Neural cell (in vitro differentiated cells): ENCODE data around the gene ZNF783. TPM values are rescaled to one million over a fixed set of nuclear protein-coding genes. Genes with fewer than 3 reads are reported as not detected.

ENCODE experiments used
- H2AFZ ChIP-seq: fragments of 200-600, 300-800 bp; sonication (generic), shearing (Covaris generic); 2 replicates; pipeline ENCODE4 v1.6.0; 2014; ENCODE audit warnings: low read depth, mild to moderate bottlenecking, antibody characterized with exemption, low read length, moderate library complexity
- H3F3A ChIP-seq: fragments of 200-600 bp; shearing (Covaris generic); 2 replicates; pipeline ENCODE4 v1.6.1; 2016; ENCODE audit warnings: mild to moderate bottlenecking, moderate library complexity, mixed read lengths, antibody characterized with exemption, low read length; ENCODE audit not compliant: insufficient read depth, poor library complexity, severe bottlenecking
- H3K27ac ChIP-seq: fragments of 200-600, 300-800 bp; sonication (generic), shearing (Covaris generic); 2 replicates; pipeline ENCODE4 v1.5.1; 2014; ENCODE audit warnings: mild to moderate bottlenecking, low read length, moderate library complexity
- H3K27me3 ChIP-seq: fragments of 300-800, 200-600 bp; sonication (generic), shearing (Covaris generic); 2 replicates; pipeline ENCODE4 v1.6.0; 2014; ENCODE audit warnings: mild to moderate bottlenecking, low read depth, low read length, moderate library complexity; ENCODE audit not compliant: insufficient read depth
- H3K36me3 ChIP-seq: fragments of 300-800, 200-600 bp; sonication (generic), shearing (Covaris generic); 2 replicates; pipeline ENCODE4 v1.5.1; 2014; ENCODE audit warnings: mild to moderate bottlenecking, antibody characterized with exemption, low read length, moderate library complexity; ENCODE audit not compliant: insufficient read depth
- H3K4me2 ChIP-seq: fragments of 300-800, 200-600 bp; sonication (generic), shearing (Covaris generic); 2 replicates; pipeline ENCODE4 v1.6.0; 2014; ENCODE audit warnings: mild to moderate bottlenecking, low read length
- H3K4me3 ChIP-seq: fragments of 300-800, 200-600 bp; sonication (generic), shearing (Covaris generic); 2 replicates; pipeline ENCODE4 v1.5.1; 2014; ENCODE audit warnings: mild to moderate bottlenecking, low read length, moderate library complexity
- H3K79me2 ChIP-seq: fragments of 200-600 bp; shearing (Covaris generic); replicated peaks from 2 replicates; pipeline ENCODE4 v1.6.0; 2014; ENCODE audit warnings: mild to moderate bottlenecking, low read length, moderate library complexity; ENCODE audit not compliant: insufficient read depth
- H3K9ac ChIP-seq: fragments of 300-800, 200-600 bp; sonication (generic), shearing (Covaris generic); 2 replicates; pipeline ENCODE4 v1.6.1; 2016; ENCODE audit warnings: mild to moderate bottlenecking, low read length, mixed read lengths
- H3K9me2 ChIP-seq: fragments of 200-600 bp; shearing (Covaris generic); 2 replicates; pipeline ENCODE4 v1.6.1; 2016; ENCODE audit warnings: mild to moderate bottlenecking, low read length, mixed read lengths; ENCODE audit not compliant: insufficient read depth
- H3K9me3 ChIP-seq: fragments of 200-600, 300-800 bp; sonication (generic), shearing (Covaris generic); 2 replicates; pipeline ENCODE4 v1.6.1; 2016; ENCODE audit warnings: mild to moderate bottlenecking, mixed run types, low read length, moderate library complexity, mixed read lengths
- H4K20me1 ChIP-seq: fragments of 200-600 bp; shearing (Covaris generic); 2 replicates; pipeline ENCODE4 v1.6.1; 2016; ENCODE audit warnings: mild to moderate bottlenecking, mixed run types; ENCODE audit not compliant: insufficient read depth
- CTCF ChIP-seq: fragments of 450-650 bp; IDR thresholded peaks from 2 replicates; pipeline ENCODE4 v1.5.1; 2014; ENCODE audit warnings: antibody characterized with exemption, mild to moderate bottlenecking, moderate library complexity; ENCODE audit not compliant: poor library complexity, severe bottlenecking
- EP300 ChIP-seq: fragments of 450-650 bp; conservative IDR thresholded peaks from 2 replicates; pipeline ENCODE4 v1.6.1; 2014; ENCODE audit warnings: antibody characterized with exemption, mild to moderate bottlenecking, moderate library complexity; ENCODE audit not compliant: poor library complexity, severe bottlenecking
- EZH2 ChIP-seq: fragments of 200-600, 300-800 bp; shearing (Covaris generic), sonication (generic); IDR thresholded peaks from 2 replicates; pipeline ENCODE4 v1.6.1; 2014; ENCODE audit warnings: antibody characterized with exemption, low read length, borderline replicate concordance, mild to moderate bottlenecking; ENCODE audit not compliant: insufficient read depth, poor library complexity, severe bottlenecking
- MXI1 ChIP-seq: fragments of 450-650 bp; conservative IDR thresholded peaks from 2 replicates; pipeline ENCODE4 v1.6.1; 2014; ENCODE audit warnings: antibody characterized with exemption, mild to moderate bottlenecking; ENCODE audit not compliant: poor library complexity, severe bottlenecking
- POLR2AphosphoS5 ChIP-seq: IDR thresholded peaks from 2 replicates; pipeline ENCODE4 v1.6.1; 2012
- RAD21 ChIP-seq: fragments of 450-650 bp; conservative IDR thresholded peaks from 2 replicates; pipeline ENCODE4 v1.6.1; 2014; ENCODE audit warnings: antibody characterized with exemption, mild to moderate bottlenecking, moderate library complexity
- REST ChIP-seq: IDR thresholded peaks from 2 replicates; pipeline ENCODE4 v1.6.1; 2012; ENCODE audit warnings: borderline replicate concordance
- SMC3 ChIP-seq: fragments of 450-650 bp; conservative IDR thresholded peaks from 2 replicates; pipeline ENCODE4 v1.6.1; 2014; ENCODE audit warnings: antibody characterized with exemption, mild to moderate bottlenecking, moderate library complexity; ENCODE audit not compliant: poor library complexity
- TAF1 ChIP-seq: IDR thresholded peaks from 2 replicates; pipeline ENCODE4 v1.6.1; 2012; ENCODE audit warnings: low read depth
- polyA plus RNA-seq: library from polyadenylated mRNA; depleted of rRNA; stranded (reverse); fragments of >200 nt; gene quantifications from 2 replicates; pipeline ENCODE4 v1.2.3, GENCODE V29; 2014

Gene ZNF783
- polyA plus RNA-seq, 1 donor from 2014 or later: 23.9 TPM

- Histone ChIP-seq H3K27ac (no peak overlapping the region), H2AFZ (no peak overlapping the region), H3K9me3 (no peaks in the 10 kb centered on the region), H3K9ac (no peak overlapping the region), H3K27me3 (no peaks in the 10 kb centered on the region), H3K4me2 (no peak overlapping the region), H3F3A (no peaks in the 10 kb centered on the region), H4K20me1 (no peaks in the 10 kb centered on the region), H3K79me2 (no peaks in the 10 kb centered on the region), H3K36me3 (no peaks in the 10 kb centered on the region), H3K4me3 (no peak overlapping the region), H3K9me2 (no peaks in the 10 kb centered on the region)
- TF ChIP-seq POLR2AphosphoS5 (no peak), EP300 (no peak), REST (no peak), SMC3 (no peak), TAF1 (no peak), RAD21 (no peak), EZH2 (no peak), CTCF (no peak), MXI1 (no peak)
These were observed 30.4 kb downstream of the ZNF783 start for GRCh38 chr7:149292462-149292823.

GRCh38 chr7:149293338-149293737, 31.3 kb downstream of the ZNF783 start:
- no peaks in the 10 kb centered on the region for H3K27me3 ChIP-seq
- no peaks in the 10 kb centered on the region for H3K9me3 ChIP-seq
- no peak overlapping the region for H3K9ac ChIP-seq
- no peak for TF ChIP-seq CTCF
- no peak for TF ChIP-seq REST
- TF ChIP-seq EP300: no peak
- no peak for TF ChIP-seq TAF1
- no peak for TF ChIP-seq POLR2AphosphoS5
- no peak for TF ChIP-seq EZH2
- TF ChIP-seq MXI1: no peak
- no peak for TF ChIP-seq SMC3
- no peak for TF ChIP-seq RAD21
- no peaks in the 10 kb centered on the region for H3F3A ChIP-seq
- H3K27ac ChIP-seq: no peak overlapping the region
- no peaks in the 10 kb centered on the region for H3K9me2 ChIP-seq
- H3K4me3 ChIP-seq: no peak overlapping the region
- no peak overlapping the region for H3K4me2 ChIP-seq
- no peaks in the 10 kb centered on the region for H4K20me1 ChIP-seq
- H2AFZ ChIP-seq: no peak overlapping the region
- H3K79me2 ChIP-seq: no peaks in the 10 kb centered on the region
- no peaks in the 10 kb centered on the region for H3K36me3 ChIP-seq
